Endothelial cell of umbilical vein (primary cell): ENCODE results near the gene TREML4. TPM values are rescaled to one million over a fixed set of nuclear protein-coding genes. Genes with fewer than 3 reads are reported as not detected.

ENCODE experiments used
- BruUV-seq: library from RNA; stranded (reverse); fragments of 400-500 nt; replicated peaks from 2 replicates; lab custom pipeline; 2021; lab: Mats Ljungman, UMichigan
- CTCF ChIA-PET: fragments of 300-600, 350-600 bp; sonication (Branson Sonifier 250); formaldehyde crosslinking; loops from one replicate; lab custom pipeline; 2021; ENCODE audit warnings: antibody characterized with exemption, inconsistent platforms; lab: Charles Lee
- POLR2A ChIA-PET: fragments of 300-600, 350-600 bp; sonication (Branson Sonifier 250); formaldehyde crosslinking; loops from one replicate; lab custom pipeline; 2021; ENCODE audit warnings: antibody characterized with exemption, inconsistent platforms; lab: Charles Lee
- DNase-seq: peaks from one replicate; pipeline ENCODE4 v3.0.0-alpha.2; 2011; ENCODE audit warnings: low read depth, low spot score
- FAIRE-seq: peaks from 2 replicates; lab custom pipeline; 2011; peaks lifted over from hg19 to GRCh38; lab: Jason Lieb, UNC
- H2AFZ ChIP-seq: 2 replicates; pipeline ENCODE4 v1.6.0; 2012; ENCODE audit warnings: low read depth, low read length, control low read depth, inconsistent platforms
- H3K27ac ChIP-seq: 2 replicates; pipeline ENCODE4 v1.5.1; 2011; ENCODE audit warnings: low read depth, mild to moderate bottlenecking, control low read depth, low read length, moderate library complexity; ENCODE audit not compliant: insufficient read depth
- H3K27me3 ChIP-seq, 2 experiments: 2 replicates each; pipeline versions ENCODE4 v1.6.0 to v1.6.1; 2011; ENCODE audit warnings: low read length in 2 of 2, mixed read lengths in 1 of 2; ENCODE audit not compliant: control insufficient read depth in 2 of 2, insufficient read depth in 2 of 2
- H3K36me3 ChIP-seq, 2 experiments: 2 replicates in 1 of 2; 3 replicates in 1 of 2; pipeline ENCODE4 v1.5.1; 2011; ENCODE audit warnings: low read length in 2 of 2, mild to moderate bottlenecking in 1 of 2, moderate library complexity in 1 of 2; ENCODE audit not compliant: control insufficient read depth in 2 of 2, insufficient read depth in 2 of 2; ENCODE audit errors: extremely low read depth in 1 of 2
- H3K4me1 ChIP-seq: 3 replicates; pipeline ENCODE4 v1.5.1; 2011; ENCODE audit warnings: mild to moderate bottlenecking, low read length; ENCODE audit not compliant: control insufficient read depth, insufficient read depth; ENCODE audit errors: extremely low read depth
- H3K4me2 ChIP-seq: 2 replicates; pipeline ENCODE4 v1.6.1; 2011; ENCODE audit warnings: low read length, control low read depth, mixed read lengths; ENCODE audit not compliant: insufficient read depth
- H3K4me3 ChIP-seq, 3 experiments: fragments of 200-600 bp in 1 of 3; sonication (generic), shearing (Covaris generic) in 1 of 3; replicated peaks in 1 of 3; 2 replicates each; pipeline ENCODE4 v1.5.1; 2011 to 2016; ENCODE audit warnings: control low read depth in 3 of 3, low read length in 3 of 3, mild to moderate bottlenecking in 2 of 3, inconsistent platforms in 1 of 3, low read depth in 1 of 3, moderate library complexity in 1 of 3; ENCODE audit not compliant: insufficient read depth in 1 of 3
- H3K79me2 ChIP-seq: 2 replicates; pipeline ENCODE4 v1.6.0; 2012; ENCODE audit warnings: low read length, inconsistent platforms; ENCODE audit not compliant: control insufficient read depth, insufficient read depth
- H3K9ac ChIP-seq: replicated peaks from 2 replicates; pipeline ENCODE3; 2011; ENCODE audit warnings: low read length, control low read depth; ENCODE audit not compliant: insufficient read depth; ENCODE audit errors: extremely low read depth
- H3K9me1 ChIP-seq: replicated peaks from 3 replicates; pipeline ENCODE4 v1.6.0; 2011; ENCODE audit warnings: mild to moderate bottlenecking, low read length; ENCODE audit not compliant: control insufficient read depth, insufficient read depth; ENCODE audit errors: extremely low read depth
- H3K9me3 ChIP-seq: replicated peaks from 2 replicates; pipeline ENCODE4 v1.5.1; 2012; ENCODE audit warnings: low read length, inconsistent platforms; ENCODE audit not compliant: control insufficient read depth, insufficient read depth
- H4K20me1 ChIP-seq: replicated peaks from 2 replicates; pipeline ENCODE3; 2011; ENCODE audit warnings: mild to moderate bottlenecking, low read length; ENCODE audit not compliant: control insufficient read depth, insufficient read depth; ENCODE audit errors: extremely low read depth
- CTCF ChIP-seq, 2 donors: IDR thresholded peaks; 1 replicate in 1 of 2; 2 replicates in 1 of 2; pipeline ENCODE4 v1.5.1; 2011; ENCODE audit warnings: low read length in 2 of 2, mild to moderate bottlenecking in 2 of 2, moderate library complexity in 2 of 2, control low read depth in 1 of 2, inconsistent platforms in 1 of 2, low read depth in 1 of 2; ENCODE audit not compliant: insufficient read depth in 1 of 2; ENCODE audit errors: extremely low read depth in 1 of 2
- EZH2 ChIP-seq: IDR thresholded peaks from 2 replicates; pipeline ENCODE4 v1.6.1; 2012; ENCODE audit warnings: borderline replicate concordance, low read depth, mild to moderate bottlenecking, moderate library complexity, low read length, inconsistent platforms; ENCODE audit not compliant: severe bottlenecking
- FOS ChIP-seq: IDR thresholded peaks from 2 replicates; pipeline ENCODE4 v1.6.1; 2011; ENCODE audit warnings: mild to moderate bottlenecking, low read length, moderate library complexity, borderline replicate concordance; ENCODE audit not compliant: insufficient read depth
- GATA2 ChIP-seq: IDR thresholded peaks from 2 replicates; pipeline ENCODE4 v1.7.0; 2011; ENCODE audit warnings: low read depth, mild to moderate bottlenecking, moderate library complexity, mixed read lengths, low read length; ENCODE audit not compliant: insufficient read length, insufficient read depth
- JUN ChIP-seq: IDR thresholded peaks from 2 replicates; pipeline ENCODE4 v1.6.1; 2011; ENCODE audit warnings: borderline replicate concordance, low read depth; ENCODE audit not compliant: insufficient read length, insufficient read depth
- MYC ChIP-seq: IDR thresholded peaks from one replicate; pipeline ENCODE4 v1.6.1; 2011; ENCODE audit warnings: mild to moderate bottlenecking, low read depth, low read length
- POLR2A ChIP-seq: IDR thresholded peaks from 2 replicates; pipeline ENCODE4 v1.6.1; 2012; ENCODE audit warnings: low read depth, mild to moderate bottlenecking, control low read depth, low read length
- POLR2AphosphoS5 ChIP-seq: IDR thresholded peaks from 2 replicates; pipeline ENCODE4 v1.6.1; 2012; ENCODE audit warnings: low read depth, mild to moderate bottlenecking, control low read depth, low read length, moderate library complexity; ENCODE audit not compliant: insufficient read depth
- dilution Hi-C: fragments of 300-500 bp; cut with MboI; formaldehyde crosslinking; loops from one replicate; pipeline ENCODE4 v1.15.0; 2019; ENCODE audit warnings: low sequenced_read_pairs; ENCODE audit not compliant: extremely low pct_ligation_motif_present
- intact Hi-C: fragments of 100-400 bp; cut with micrococcal nuclease; formaldehyde crosslinking; loops from one replicate; pipeline ENCODE4 v1.10.0; 2022
- polyA plus RNA-seq, 4 experiments: library from polyadenylated mRNA; depleted of rRNA in 3 of 4; stranded (reverse) in 3 of 4; unstranded in 1 of 4; fragments of >200 nt; gene quantifications; 2 replicates each; pipeline versions ENCODE4 v1.2.1 to v1.2.3, GENCODE V29; 2011 to 2012; ENCODE audit warnings: missing spikeins in 1 of 4
- total RNA-seq: library from RNA; stranded (reverse); gene quantifications from 2 replicates; pipeline ENCODE4 v1.2.3, GENCODE V29; 2021
- TF ChIP-seq, protein P1 (sequence below): IDR thresholded peaks from 2 replicates; pipeline ENCODE4 v1.6.1; 2011; ENCODE audit not compliant: insufficient read depth, insufficient read length

TREML4 gene
- total and polyA plus RNA-seq, 2 donors (not counting 3 experiments of a cell fraction or from before 2014, with no cell fraction given) = not detected

GRCh38 chr6:41236276-41236675, 8.1 kb downstream of the TREML4 start:
- Histone ChIP-seq H3K9me1 (no peaks in the 10 kb centered on the region), H3K4me2 (no peak overlapping the region), H3K79me2 (no peaks in the 10 kb centered on the region), H3K9ac (no peak overlapping the region), H3K27me3 (peaks cover 10 to 29% of the 10 kb centered on the region in 2 experiments), H3K4me3 (no peak overlapping the region), H3K4me1 (no peaks in the 10 kb centered on the region), H4K20me1 (no peaks in the 10 kb centered on the region), H3K27ac (no peak overlapping the region), H3K9me3 (no peaks in the 10 kb centered on the region), H2AFZ (no peak overlapping the region), H3K36me3 (no peaks in the 10 kb centered on the region)
- dilution Hi-C loops = no loop called here
- intact Hi-C loops = no loop called here
- DNase-seq = no peak
- no peak for TF ChIP-seq POLR2A
- no peak for TF ChIP-seq GATA2
- TF ChIP-seq MYC = no peak
- no peak for TF ChIP-seq FOS
- TF ChIP-seq POLR2AphosphoS5 = no peak
- TF ChIP-seq, protein P1, sequence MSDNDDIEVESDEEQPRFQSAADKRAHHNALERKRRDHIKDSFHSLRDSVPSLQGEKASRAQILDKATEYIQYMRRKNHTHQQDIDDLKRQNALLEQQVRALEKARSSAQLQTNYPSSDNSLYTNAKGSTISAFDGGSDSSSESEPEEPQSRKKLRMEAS = no peak
- no peak for TF ChIP-seq CTCF (IDR thresholded peaks at IDR 0.05; ENCODE audit: extremely low read depth in 1 of 2, insufficient read depth in 1 of 2, low read depth in 1 of 2, low read length in 2 of 2)
- TF ChIP-seq EZH2 = no peak
- TF ChIP-seq JUN = no peak
- no peak for FAIRE-seq
- no TSS peak for BruUV-seq
- ChIA-PET POLR2A (no interaction called here), CTCF (interaction anchor here (1.0 kb wide), 1 partner anchor 29 kb away, joined by 3 read pairs; no protein-coding TSS in a partner anchor)
